K562 (cell line): ENCODE data around the gene CTDNEP1. TPM values are rescaled to one million over a fixed set of nuclear protein-coding genes. Genes with fewer than 3 reads are reported as not detected.
A peak's percentile ranks its signal among the peaks of the same experiment; 100 is the strongest.

ENCODE experiments used
- ATF7 ChIP-seq: fragments of 450-650 bp; IDR thresholded peaks from 2 replicates; pipeline ENCODE4 v1.7.1; 2014; ENCODE audit warnings: mild to moderate bottlenecking, moderate library complexity
- CBFA2T2 ChIP-seq: fragments of 450-650 bp; conservative IDR thresholded peaks from 2 replicates; pipeline ENCODE4 v1.6.1; 2017; ENCODE audit warnings: mild to moderate bottlenecking
- CEBPZ ChIP-seq: fragments of 150-350 bp; IDR thresholded peaks from 2 replicates; pipeline ENCODE4 v1.6.1; 2014; ENCODE audit warnings: low read depth, mild to moderate bottlenecking, low read length, borderline replicate concordance
- DNMT1 ChIP-seq: fragments of 450-650 bp; IDR thresholded peaks from 2 replicates; pipeline ENCODE4 v1.6.1; 2016; ENCODE audit warnings: antibody characterized with exemption, mild to moderate bottlenecking
- EP400 ChIP-seq: fragments of 450-650 bp; IDR thresholded peaks from 2 replicates; pipeline ENCODE4 v1.6.1; 2017; ENCODE audit warnings: antibody characterized with exemption, mild to moderate bottlenecking, moderate library complexity
- MAZ ChIP-seq, 2 experiments: fragments of 450-650 bp in 1 of 2; sonication (generic) in 1 of 2; formaldehyde crosslinking; IDR thresholded peaks in 1 of 2; conservative IDR thresholded peaks in 1 of 2; 2 replicates each; pipeline versions ENCODE4 v1.4.0 to v1.5.0; 2020; ENCODE audit warnings: mild to moderate bottlenecking in 1 of 2, missing genetic modification reagents in 1 of 2
- MTA1 ChIP-seq: fragments of 450-650 bp; IDR thresholded peaks from 2 replicates; pipeline ENCODE4 v1.6.1; 2017; ENCODE audit warnings: borderline replicate concordance
- PHF8 ChIP-seq: fragments of 200-600 bp; sonication (generic); IDR thresholded peaks from 2 replicates; pipeline ENCODE4 v1.6.1; 2012; ENCODE audit warnings: mixed run types, mild to moderate bottlenecking, inconsistent platforms, low read length, moderate library complexity, borderline replicate concordance
- PPARD ChIP-seq: fragments of 250-450 bp; sonication (Bioruptor Pico); IDR thresholded peaks from 2 replicates; pipeline ENCODE4 v1.8.0; 2022; ENCODE audit warnings: inconsistent platforms, mild to moderate bottlenecking, moderate library complexity
- SETDB1 ChIP-seq: IDR thresholded peaks from one replicate; pipeline ENCODE4 v1.6.1; 2012; ENCODE audit warnings: low read length, control low read depth, inconsistent platforms
- SMARCE1 ChIP-seq: fragments of 450-650 bp; IDR thresholded peaks from 2 replicates; pipeline ENCODE4 v1.7.1; 2016; ENCODE audit warnings: mild to moderate bottlenecking
- TAF7 ChIP-seq: fragments of 450-650 bp; IDR thresholded peaks from 2 replicates; pipeline ENCODE4 v1.6.1; 2016; ENCODE audit warnings: missing genetic modification characterization, missing compliant biosample characterization
- VEZF1 ChIP-seq: fragments of 200-800 bp; sonication (Bioruptor generic); IDR thresholded peaks from 2 replicates; pipeline ENCODE4 v1.6.1; 2017; ENCODE audit warnings: missing genetic modification characterization, missing compliant biosample characterization
- YY1 ChIP-seq, 3 experiments: IDR thresholded peaks; 2 replicates each; pipeline ENCODE4 v1.6.1; 2011; ENCODE audit warnings: low read length in 2 of 3, mild to moderate bottlenecking in 2 of 3, moderate library complexity in 2 of 3, borderline replicate concordance in 1 of 3, control low read depth in 1 of 3, low read depth in 1 of 3; ENCODE audit not compliant: insufficient read depth in 3 of 3, insufficient replicate concordance in 2 of 3, control insufficient read depth in 1 of 3, insufficient read length in 1 of 3; ENCODE audit errors: extremely low read depth in 1 of 3
- ZNF165 ChIP-seq: fragments of 250-450 bp; sonication (Bioruptor Pico); IDR thresholded peaks from 2 replicates; pipeline ENCODE4 v1.4.0; 2020; ENCODE audit warnings: borderline replicate concordance
- ZNF197 ChIP-seq: fragments of 200-800 bp; sonication (Bioruptor generic); IDR thresholded peaks from 2 replicates; pipeline ENCODE4 v1.6.1; 2016; ENCODE audit warnings: low read depth, missing genetic modification characterization, missing compliant biosample characterization
- ZNF384 ChIP-seq: IDR thresholded peaks from 2 replicates; pipeline ENCODE4 v1.6.1; 2012; ENCODE audit warnings: low read depth, low read length, improper control_type of control experiment
- ZNF449 ChIP-seq: fragments of 250-450 bp; sonication (Bioruptor Pico); IDR thresholded peaks from 2 replicates; pipeline ENCODE4 v1.8.0; 2022; ENCODE audit warnings: moderate library complexity, mild to moderate bottlenecking, inconsistent platforms
- polyA plus RNA-seq, 8 experiments: library from polyadenylated mRNA; depleted of rRNA in 4 of 8; stranded (reverse) in 5 of 8; unstranded in 3 of 8; fragments of >200 nt; fragmentation: Nextera tagmentation in 2 of 8; fragmentation: Illumina TruSeq in 1 of 8; extraction: Ambion mirVana in 2 of 8; extraction: Trizol in 1 of 8; gene quantifications; 2 replicates each; pipeline versions ENCODE4 v1.2.1 to v1.2.3, GENCODE V29; 2011 to 2014; ENCODE audit warnings: inconsistent platforms in 1 of 8, missing spikeins in 1 of 8
- total RNA-seq, 7 experiments: library from RNA; depleted of rRNA in 6 of 7; stranded (reverse); fragments of >200 nt in 6 of 7; fragmentation: Illumina TruSeq in 2 of 7; extraction: Trizol in 2 of 7; gene quantifications; 2 replicates each; pipeline versions ENCODE4 v1.2.1 to v1.2.3, GENCODE V29; 2011 to 2021; ENCODE audit warnings: low replicate concordance in 1 of 7
- TF ChIP-seq, protein P1 (sequence below): fragments of 250-450 bp; sonication (Bioruptor Pico); IDR thresholded peaks from 2 replicates; pipeline ENCODE4 v1.8.0; 2021; ENCODE audit warnings: moderate library complexity, mild to moderate bottlenecking, inconsistent platforms
- TF ChIP-seq, protein P2 (sequence below): fragments of 250-450 bp; sonication (Bioruptor Pico); IDR thresholded peaks from 2 replicates; pipeline ENCODE4 v1.8.0; 2022; ENCODE audit warnings: moderate library complexity, mild to moderate bottlenecking, inconsistent platforms

CTDNEP1 gene
- total and polyA plus RNA-seq, 9 of the 15 experiments (the other 6 are each of a cell fraction or from before 2014, with no cell fraction given) = 10.7 to 150 (median 28.5) TPM

- TF ChIP-seq YY1 (IDR thresholded peaks at IDR 0.05; ENCODE audit: borderline replicate concordance in 1 of 3, control insufficient read depth in 1 of 3, extremely low read depth in 1 of 3, insufficient read depth in 3 of 3, insufficient read length in 1 of 3, insufficient replicate concordance in 2 of 3, low read depth in 1 of 3, low read length in 2 of 3) = peak in 1 of 3 experiments; percentile 24
- peak; percentile 86 for TF ChIP-seq VEZF1 (CRISPR knock-in tag)
- peak; percentile 39; the same call in 1 of the 2 replicates for TF ChIP-seq MTA1
- no peak for TF ChIP-seq EP400
- no peak for TF ChIP-seq ZNF197 (CRISPR knock-in tag)
- TF ChIP-seq TAF7 (tag) = no peak
- TF ChIP-seq ZNF384 = no peak
- TF ChIP-seq SETDB1 = no peak
- no peak for TF ChIP-seq ZNF165 (CRISPR knock-in tag)
- TF ChIP-seq SMARCE1 = 0 out of 2 replicates have a peak, but pooled peaks have one; percentile 13
- TF ChIP-seq, protein P1, sequence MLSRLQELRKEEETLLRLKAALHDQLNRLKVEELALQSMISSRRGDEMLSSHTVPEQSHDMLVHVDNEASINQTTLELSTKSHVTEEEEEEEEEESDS (CRISPR knock-in tag) = no peak
- TF ChIP-seq CBFA2T2 = no peak
- TF ChIP-seq ATF7 = no peak
- TF ChIP-seq ZNF449 (CRISPR knock-in tag) = no peak
- peak in 1 of 2 experiments; percentile 42; a peak in 1 of 4 replicates for TF ChIP-seq MAZ (CRISPR knock-in tag; conservative IDR thresholded peaks at IDR 0.05 in 1 of 2, IDR thresholded peaks at IDR 0.05 in 1 of 2)
- no peak for TF ChIP-seq CEBPZ
- no peak for TF ChIP-seq DNMT1
- TF ChIP-seq PPARD = no peak
- TF ChIP-seq PHF8 = peak; percentile 21; the same call in 1 of the 2 replicates
- TF ChIP-seq, protein P2, sequence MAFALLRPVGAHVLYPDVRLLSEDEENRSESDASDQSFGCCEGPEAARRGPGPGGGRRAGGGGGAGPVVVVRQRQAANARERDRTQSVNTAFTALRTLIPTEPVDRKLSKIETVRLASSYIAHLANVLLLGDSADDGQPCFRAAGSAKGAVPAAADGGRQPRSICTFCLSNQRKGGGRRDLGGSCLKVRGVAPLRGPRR (CRISPR knock-in tag) = no peak
Observed at GRCh38 chr17:7217113-7217987, 34.2 kb downstream of the CTDNEP1 start (continued).
